ENCODE data around the gene STAT4.

STAT4 gene

GRCh38 chr2:191180276-191180675 is 29.5 kb upstream of the STAT4 start:
- no peak for TF ChIP-seq EZH2phosphoT487 (IDR thresholded peaks at IDR 0.05; ENCODE audit: borderline replicate concordance, low read length)
- TF ChIP-seq CTCF (IDR thresholded peaks at IDR 0.05; ENCODE audit: low read depth, low read length, poor library complexity, severe bottlenecking): no peak
- Histone ChIP-seq H3K4me3 (ENCODE audit: low read length) (no peak overlapping the region), H3K9me2 (replicated peaks; ENCODE audit: control insufficient read depth, low read length) (no peaks in the 10 kb centered on the region), H3K4me2 (ENCODE audit: low read length) (no peak overlapping the region), H3K36me3 (ENCODE audit: control insufficient read depth, low read length) (no peaks in the 10 kb centered on the region), H3F3A (ENCODE audit: control insufficient read depth, insufficient read depth) (no peaks in the 10 kb centered on the region), H3K4me1 (ENCODE audit: control insufficient read depth, low read length) (no peaks in the 10 kb centered on the region), H3K9me3 (ENCODE audit: control insufficient read depth, insufficient read depth, low read length) (no peaks in the 10 kb centered on the region), H3K27me3 (ENCODE audit: control insufficient read depth, low read length) (no peaks in the 10 kb centered on the region), H3K79me2 (ENCODE audit: control insufficient read depth, low read length) (no peaks in the 10 kb centered on the region), H4K20me1 (ENCODE audit: control insufficient read depth, insufficient read depth, low read depth, low read length) (no peaks in the 10 kb centered on the region), H3K27ac (ENCODE audit: low read depth, low read length) (no peak overlapping the region)

GRCh38 chr2:191178806-191179514 is 28.2 kb upstream of the STAT4 start:
- Histone ChIP-seq H3K27ac (ENCODE audit: low read depth, low read length) (no peak overlapping the region), H3K79me2 (ENCODE audit: control insufficient read depth, low read length) (no peaks in the 10 kb centered on the region), H3K4me2 (ENCODE audit: low read length) (no peak overlapping the region), H4K20me1 (ENCODE audit: control insufficient read depth, insufficient read depth, low read depth, low read length) (no peaks in the 10 kb centered on the region), H3F3A (ENCODE audit: control insufficient read depth, insufficient read depth) (no peaks in the 10 kb centered on the region), H3K4me1 (ENCODE audit: control insufficient read depth, low read length) (no peaks in the 10 kb centered on the region), H3K9me3 (ENCODE audit: control insufficient read depth, insufficient read depth, low read length) (no peaks in the 10 kb centered on the region), H3K4me3 (ENCODE audit: low read length) (no peak overlapping the region), H3K27me3 (ENCODE audit: control insufficient read depth, low read length) (no peaks in the 10 kb centered on the region), H3K9me2 (replicated peaks; ENCODE audit: control insufficient read depth, low read length) (no peaks in the 10 kb centered on the region), H3K36me3 (ENCODE audit: control insufficient read depth, low read length) (no peaks in the 10 kb centered on the region)
- TF ChIP-seq EZH2phosphoT487 (IDR thresholded peaks at IDR 0.05; ENCODE audit: borderline replicate concordance, low read length) (no peak), CTCF (IDR thresholded peaks at IDR 0.05; ENCODE audit: low read depth, low read length, poor library complexity, severe bottlenecking) (no peak)

- Histone ChIP-seq H3K27me3 (ENCODE audit: control insufficient read depth, low read length) (no peaks in the 10 kb centered on the region), H3K36me3 (ENCODE audit: control insufficient read depth, low read length) (no peaks in the 10 kb centered on the region), H3F3A (ENCODE audit: control insufficient read depth, insufficient read depth) (no peaks in the 10 kb centered on the region), H3K9me2 (replicated peaks; ENCODE audit: control insufficient read depth, low read length) (no peaks in the 10 kb centered on the region), H3K4me1 (ENCODE audit: control insufficient read depth, low read length) (no peaks in the 10 kb centered on the region), H3K9me3 (ENCODE audit: control insufficient read depth, insufficient read depth, low read length) (no peaks in the 10 kb centered on the region), H3K4me3 (ENCODE audit: low read length) (no peak overlapping the region), H4K20me1 (ENCODE audit: control insufficient read depth, insufficient read depth, low read depth, low read length) (no peaks in the 10 kb centered on the region), H3K79me2 (ENCODE audit: control insufficient read depth, low read length) (no peaks in the 10 kb centered on the region), H3K27ac (ENCODE audit: low read depth, low read length) (no peak overlapping the region), H3K4me2 (ENCODE audit: low read length) (no peak overlapping the region)
- TF ChIP-seq EZH2phosphoT487 (IDR thresholded peaks at IDR 0.05; ENCODE audit: borderline replicate concordance, low read length): no peak
- TF ChIP-seq CTCF (IDR thresholded peaks at IDR 0.05; ENCODE audit: low read depth, low read length, poor library complexity, severe bottlenecking): no peak
These were observed 27.2 kb upstream of the STAT4 start for GRCh38 chr2:191177751-191178736.
